Gastrocnemius medialis (tissue), 4 donors: ENCODE data around the gene ZNF516.

ENCODE experiments used
- CTCF ChIP-seq, 5 experiments: fragments of 450-650 bp in 3 of 5; fragments of 200-600 bp in 2 of 5; sonication (generic) in 2 of 5; IDR thresholded peaks in 4 of 5; conservative IDR thresholded peaks in 1 of 5; 1 replicate in 4 of 5; 2 replicates in 1 of 5; pipeline ENCODE4 v1.5.1; 2016 to 2019; ENCODE audit warnings: antibody characterized with exemption in 5 of 5, mild to moderate bottlenecking in 3 of 5, moderate library complexity in 3 of 5
- POLR2A ChIP-seq, 2 donors: fragments of 450-650 bp; IDR thresholded peaks; one replicate each; pipeline ENCODE4 v1.6.1; 2017; ENCODE audit warnings: antibody characterized with exemption in 2 of 2, mild to moderate bottlenecking in 2 of 2, moderate library complexity in 2 of 2

- TF ChIP-seq CTCF (IDR thresholded peaks at IDR 0.05 in 4 of 5, conservative IDR thresholded peaks at IDR 0.05 in 1 of 5) (no peak), POLR2A (IDR thresholded peaks at IDR 0.05) (no peak)
Observed at GRCh38 chr18:76532875-76533274, 37.8 kb upstream of the ZNF516 start.
